ENCODE data around the gene MACO1. TPM values are rescaled to one million over a fixed set of nuclear protein-coding genes. Genes with fewer than 3 reads are reported as not detected.
A peak's percentile ranks its signal among the peaks of the same experiment; 100 is the strongest.

Gene MACO1
- total and polyA plus RNA-seq, 10 of the 15 experiments (the other 5 are each of a cell fraction or from before 2014, with no cell fraction given), result 3.2 to 19.8 (median 10.3) TPM

GRCh38 chr1:25522031-25522655 is 91.4 kb downstream of the MACO1 start (continued):
- no peak for TF ChIP-seq SIX5 (IDR thresholded peaks at IDR 0.05; ENCODE audit: low read depth, low read length, severe bottlenecking)
- TF ChIP-seq POLR2AphosphoS5 (IDR thresholded peaks at IDR 0.05; ENCODE audit: low read length), result no peak
- TF ChIP-seq FOXK2 (IDR thresholded peaks at IDR 0.05), result no peak
- no peak for TF ChIP-seq SREBF2 (IDR thresholded peaks at IDR 0.05; ENCODE audit: low read length)
- TF ChIP-seq TBL1XR1 (IDR thresholded peaks at IDR 0.05; ENCODE audit: low read depth, low read length), result no peak
- no peak for TF ChIP-seq ETV6 (conservative IDR thresholded peaks at IDR 0.05 in 1 of 2, IDR thresholded peaks at IDR 0.05 in 1 of 2; ENCODE audit: borderline replicate concordance in 1 of 2, low read depth in 1 of 2)
- TF ChIP-seq IRF3 (IDR thresholded peaks at IDR 0.05), result no peak
- TF ChIP-seq ZBTB11 (CRISPR knock-in tag; IDR thresholded peaks at IDR 0.05), result no peak
- no peak for TF ChIP-seq JUND (IDR thresholded peaks at IDR 0.05; ENCODE audit: low read depth, low read length)
- TF ChIP-seq ZNF687 (IDR thresholded peaks at IDR 0.05), result no peak
- no peak; the same call in 1 of the 2 replicates for TF ChIP-seq RCOR1 (conservative IDR thresholded peaks at IDR 0.05; ENCODE audit: low read depth, low read length)
- no peak for TF ChIP-seq EGR1 (IDR thresholded peaks at IDR 0.05; ENCODE audit: borderline replicate concordance in 1 of 2, low read depth in 2 of 2, low read length in 2 of 2)
- no peak for TF ChIP-seq TCF3 (IDR thresholded peaks at IDR 0.05; ENCODE audit: borderline replicate concordance, insufficient read depth, low read depth, low read length)
- TF ChIP-seq PBX3 (IDR thresholded peaks at IDR 0.05; ENCODE audit: insufficient replicate concordance, low read depth, low read length), result no peak
- no peak for TF ChIP-seq EED (IDR thresholded peaks at IDR 0.05; ENCODE audit: low read depth)
- TF ChIP-seq STAT1 (conservative IDR thresholded peaks at IDR 0.05), result no peak
- TF ChIP-seq CHD2 (IDR thresholded peaks at IDR 0.05; ENCODE audit: borderline replicate concordance, low read depth, low read length), result peak; percentile 60; the same call in 1 of the 2 replicates
- no peak for TF ChIP-seq ELK1 (IDR thresholded peaks at IDR 0.05; ENCODE audit: low read depth, low read length)
- TF ChIP-seq GATAD2B (conservative IDR thresholded peaks at IDR 0.05; ENCODE audit: low read depth), result peak; percentile 69; the same call in 1 of the 2 replicates
